PC-3 (cell line): ENCODE measurements around the gene CAPZB.

ENCODE experiments used
- EZH2 ChIP-seq: fragments of 300-600 bp; sonication (generic); IDR thresholded peaks from one replicate; pipeline ENCODE4 v1.6.1; 2017; ENCODE audit warnings: antibody characterized with exemption, mild to moderate bottlenecking, low read length; ENCODE audit not compliant: unreplicated experiment
- EZH2phosphoT487 ChIP-seq: fragments of 300-600 bp; sonication (generic); IDR thresholded peaks from 2 replicates; pipeline ENCODE4 v1.6.1; 2018; ENCODE audit warnings: mild to moderate bottlenecking, antibody characterized with exemption, low read length, borderline replicate concordance
- TF ChIP-seq, protein P1 (sequence below): fragments of 300-600 bp; sonication (generic); conservative IDR thresholded peaks from 2 replicates; pipeline ENCODE4 v1.5.1; 2017; ENCODE audit warnings: antibody characterized with exemption, low read depth, mild to moderate bottlenecking, low read length

DNA sequence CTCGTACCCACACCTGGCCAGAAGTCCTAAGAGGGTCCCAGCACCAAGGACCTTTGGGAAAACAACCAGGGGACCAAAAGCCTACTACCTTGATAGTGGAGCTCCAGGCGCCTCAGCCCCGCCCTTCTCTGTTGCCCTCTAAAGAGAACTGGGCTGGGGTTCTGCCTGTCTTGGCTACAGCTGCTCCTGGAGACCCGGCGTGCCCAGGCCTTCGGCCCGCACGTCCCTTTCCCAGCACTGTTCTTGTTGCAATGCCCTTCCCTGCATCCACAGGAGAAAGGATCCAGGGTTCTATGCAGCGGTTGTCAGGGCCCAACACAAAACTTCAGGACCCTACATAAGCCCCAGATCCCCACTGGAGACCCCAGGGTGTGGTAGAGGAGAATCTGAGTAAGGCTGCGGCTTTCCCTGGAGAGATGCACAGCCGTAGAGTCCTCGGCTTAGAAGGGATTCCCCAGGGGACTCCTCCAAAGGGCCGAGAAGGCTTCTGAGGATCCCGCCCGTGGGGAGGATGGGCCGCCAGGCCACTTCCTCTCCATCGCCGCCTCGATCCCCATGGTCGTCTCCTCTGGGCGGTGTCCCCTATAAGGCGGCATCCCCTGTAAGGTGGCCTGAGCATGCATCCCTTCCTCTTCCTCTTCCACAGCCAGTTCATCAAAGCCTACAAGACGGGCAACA is 161.2 kb downstream of the CAPZB start:
- TF ChIP-seq, protein P1, sequence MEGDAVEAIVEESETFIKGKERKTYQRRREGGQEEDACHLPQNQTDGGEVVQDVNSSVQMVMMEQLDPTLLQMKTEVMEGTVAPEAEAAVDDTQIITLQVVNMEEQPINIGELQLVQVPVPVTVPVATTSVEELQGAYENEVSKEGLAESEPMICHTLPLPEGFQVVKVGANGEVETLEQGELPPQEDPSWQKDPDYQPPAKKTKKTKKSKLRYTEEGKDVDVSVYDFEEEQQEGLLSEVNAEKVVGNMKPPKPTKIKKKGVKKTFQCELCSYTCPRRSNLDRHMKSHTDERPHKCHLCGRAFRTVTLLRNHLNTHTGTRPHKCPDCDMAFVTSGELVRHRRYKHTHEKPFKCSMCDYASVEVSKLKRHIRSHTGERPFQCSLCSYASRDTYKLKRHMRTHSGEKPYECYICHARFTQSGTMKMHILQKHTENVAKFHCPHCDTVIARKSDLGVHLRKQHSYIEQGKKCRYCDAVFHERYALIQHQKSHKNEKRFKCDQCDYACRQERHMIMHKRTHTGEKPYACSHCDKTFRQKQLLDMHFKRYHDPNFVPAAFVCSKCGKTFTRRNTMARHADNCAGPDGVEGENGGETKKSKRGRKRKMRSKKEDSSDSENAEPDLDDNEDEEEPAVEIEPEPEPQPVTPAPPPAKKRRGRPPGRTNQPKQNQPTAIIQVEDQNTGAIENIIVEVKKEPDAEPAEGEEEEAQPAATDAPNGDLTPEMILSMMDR, result no peak
- TF ChIP-seq EZH2, result no peak
- no peak for TF ChIP-seq EZH2phosphoT487
